Endothelial cell of umbilical vein (primary cell): Measurements from ENCODE around the gene NSMCE1. TPM values are rescaled to one million over a fixed set of nuclear protein-coding genes. Genes with fewer than 3 reads are reported as not detected.

Experiments
- BruUV-seq: library from RNA; stranded (reverse); fragments of 400-500 nt; replicated peaks from 2 replicates; lab custom pipeline; 2021; lab: Mats Ljungman, UMichigan
- CTCF ChIA-PET: fragments of 300-600, 350-600 bp; sonication (Branson Sonifier 250); formaldehyde crosslinking; loops from one replicate; lab custom pipeline; 2021; ENCODE audit warnings: antibody characterized with exemption, inconsistent platforms; lab: Charles Lee
- POLR2A ChIA-PET: fragments of 300-600, 350-600 bp; sonication (Branson Sonifier 250); formaldehyde crosslinking; loops from one replicate; lab custom pipeline; 2021; ENCODE audit warnings: antibody characterized with exemption, inconsistent platforms; lab: Charles Lee
- DNase-seq: peaks from one replicate; pipeline ENCODE4 v3.0.0-alpha.2; 2011; ENCODE audit warnings: low read depth, low spot score
- FAIRE-seq: peaks from 2 replicates; lab custom pipeline; 2011; peaks lifted over from hg19 to GRCh38; lab: Jason Lieb, UNC
- H2AFZ ChIP-seq: 2 replicates; pipeline ENCODE4 v1.6.0; 2012; ENCODE audit warnings: low read depth, low read length, control low read depth, inconsistent platforms
- H3K27ac ChIP-seq: 2 replicates; pipeline ENCODE4 v1.5.1; 2011; ENCODE audit warnings: low read depth, mild to moderate bottlenecking, control low read depth, low read length, moderate library complexity; ENCODE audit not compliant: insufficient read depth
- H3K27me3 ChIP-seq, 2 experiments: 2 replicates each; pipeline versions ENCODE4 v1.6.0 to v1.6.1; 2011; ENCODE audit warnings: low read length in 2 of 2, mixed read lengths in 1 of 2; ENCODE audit not compliant: control insufficient read depth in 2 of 2, insufficient read depth in 2 of 2
- H3K36me3 ChIP-seq, 2 experiments: 2 replicates in 1 of 2; 3 replicates in 1 of 2; pipeline ENCODE4 v1.5.1; 2011; ENCODE audit warnings: low read length in 2 of 2, mild to moderate bottlenecking in 1 of 2, moderate library complexity in 1 of 2; ENCODE audit not compliant: control insufficient read depth in 2 of 2, insufficient read depth in 2 of 2; ENCODE audit errors: extremely low read depth in 1 of 2
- H3K4me1 ChIP-seq: 3 replicates; pipeline ENCODE4 v1.5.1; 2011; ENCODE audit warnings: mild to moderate bottlenecking, low read length; ENCODE audit not compliant: control insufficient read depth, insufficient read depth; ENCODE audit errors: extremely low read depth
- H3K4me2 ChIP-seq: 2 replicates; pipeline ENCODE4 v1.6.1; 2011; ENCODE audit warnings: low read length, control low read depth, mixed read lengths; ENCODE audit not compliant: insufficient read depth
- H3K4me3 ChIP-seq, 3 experiments: fragments of 200-600 bp in 1 of 3; sonication (generic), shearing (Covaris generic) in 1 of 3; replicated peaks in 1 of 3; 2 replicates each; pipeline ENCODE4 v1.5.1; 2011 to 2016; ENCODE audit warnings: control low read depth in 3 of 3, low read length in 3 of 3, mild to moderate bottlenecking in 2 of 3, inconsistent platforms in 1 of 3, low read depth in 1 of 3, moderate library complexity in 1 of 3; ENCODE audit not compliant: insufficient read depth in 1 of 3
- H3K79me2 ChIP-seq: 2 replicates; pipeline ENCODE4 v1.6.0; 2012; ENCODE audit warnings: low read length, inconsistent platforms; ENCODE audit not compliant: control insufficient read depth, insufficient read depth
- H3K9ac ChIP-seq: replicated peaks from 2 replicates; pipeline ENCODE3; 2011; ENCODE audit warnings: low read length, control low read depth; ENCODE audit not compliant: insufficient read depth; ENCODE audit errors: extremely low read depth
- H3K9me1 ChIP-seq: replicated peaks from 3 replicates; pipeline ENCODE4 v1.6.0; 2011; ENCODE audit warnings: mild to moderate bottlenecking, low read length; ENCODE audit not compliant: control insufficient read depth, insufficient read depth; ENCODE audit errors: extremely low read depth
- H3K9me3 ChIP-seq: replicated peaks from 2 replicates; pipeline ENCODE4 v1.5.1; 2012; ENCODE audit warnings: low read length, inconsistent platforms; ENCODE audit not compliant: control insufficient read depth, insufficient read depth
- H4K20me1 ChIP-seq: replicated peaks from 2 replicates; pipeline ENCODE3; 2011; ENCODE audit warnings: mild to moderate bottlenecking, low read length; ENCODE audit not compliant: control insufficient read depth, insufficient read depth; ENCODE audit errors: extremely low read depth
- EZH2 ChIP-seq: IDR thresholded peaks from 2 replicates; pipeline ENCODE4 v1.6.1; 2012; ENCODE audit warnings: borderline replicate concordance, low read depth, mild to moderate bottlenecking, moderate library complexity, low read length, inconsistent platforms; ENCODE audit not compliant: severe bottlenecking
- FOS ChIP-seq: IDR thresholded peaks from 2 replicates; pipeline ENCODE4 v1.6.1; 2011; ENCODE audit warnings: mild to moderate bottlenecking, low read length, moderate library complexity, borderline replicate concordance; ENCODE audit not compliant: insufficient read depth
- GATA2 ChIP-seq: IDR thresholded peaks from 2 replicates; pipeline ENCODE4 v1.7.0; 2011; ENCODE audit warnings: low read depth, mild to moderate bottlenecking, moderate library complexity, mixed read lengths, low read length; ENCODE audit not compliant: insufficient read length, insufficient read depth
- JUN ChIP-seq: IDR thresholded peaks from 2 replicates; pipeline ENCODE4 v1.6.1; 2011; ENCODE audit warnings: borderline replicate concordance, low read depth; ENCODE audit not compliant: insufficient read length, insufficient read depth
- MAX ChIP-seq: IDR thresholded peaks from 2 replicates; pipeline ENCODE4 v1.6.1; 2011; ENCODE audit not compliant: insufficient read depth, insufficient read length
- MYC ChIP-seq: IDR thresholded peaks from one replicate; pipeline ENCODE4 v1.6.1; 2011; ENCODE audit warnings: mild to moderate bottlenecking, low read depth, low read length
- POLR2A ChIP-seq: IDR thresholded peaks from 2 replicates; pipeline ENCODE4 v1.6.1; 2012; ENCODE audit warnings: low read depth, mild to moderate bottlenecking, control low read depth, low read length
- POLR2AphosphoS5 ChIP-seq: IDR thresholded peaks from 2 replicates; pipeline ENCODE4 v1.6.1; 2012; ENCODE audit warnings: low read depth, mild to moderate bottlenecking, control low read depth, low read length, moderate library complexity; ENCODE audit not compliant: insufficient read depth
- dilution Hi-C: fragments of 300-500 bp; cut with MboI; formaldehyde crosslinking; loops from one replicate; pipeline ENCODE4 v1.15.0; 2019; ENCODE audit warnings: low sequenced_read_pairs; ENCODE audit not compliant: extremely low pct_ligation_motif_present
- intact Hi-C: fragments of 100-400 bp; cut with micrococcal nuclease; formaldehyde crosslinking; loops from one replicate; pipeline ENCODE4 v1.10.0; 2022
- polyA plus RNA-seq, 4 experiments: library from polyadenylated mRNA; depleted of rRNA in 3 of 4; stranded (reverse) in 3 of 4; unstranded in 1 of 4; fragments of >200 nt; gene quantifications; 2 replicates each; pipeline versions ENCODE4 v1.2.1 to v1.2.3, GENCODE V29; 2011 to 2012; ENCODE audit warnings: missing spikeins in 1 of 4
- total RNA-seq: library from RNA; stranded (reverse); gene quantifications from 2 replicates; pipeline ENCODE4 v1.2.3, GENCODE V29; 2021
- TF ChIP-seq, protein P1 (sequence below), 2 donors: IDR thresholded peaks; 1 replicate in 1 of 2; 2 replicates in 1 of 2; pipeline ENCODE4 v1.5.1; 2011; ENCODE audit warnings: low read length in 2 of 2, mild to moderate bottlenecking in 2 of 2, moderate library complexity in 2 of 2, control low read depth in 1 of 2, inconsistent platforms in 1 of 2, low read depth in 1 of 2; ENCODE audit not compliant: insufficient read depth in 1 of 2; ENCODE audit errors: extremely low read depth in 1 of 2

Gene NSMCE1
- total and polyA plus RNA-seq, 2 donors (not counting 3 experiments of a cell fraction or from before 2014, with no cell fraction given), result 23.8 to 42.0 TPM

DNA sequence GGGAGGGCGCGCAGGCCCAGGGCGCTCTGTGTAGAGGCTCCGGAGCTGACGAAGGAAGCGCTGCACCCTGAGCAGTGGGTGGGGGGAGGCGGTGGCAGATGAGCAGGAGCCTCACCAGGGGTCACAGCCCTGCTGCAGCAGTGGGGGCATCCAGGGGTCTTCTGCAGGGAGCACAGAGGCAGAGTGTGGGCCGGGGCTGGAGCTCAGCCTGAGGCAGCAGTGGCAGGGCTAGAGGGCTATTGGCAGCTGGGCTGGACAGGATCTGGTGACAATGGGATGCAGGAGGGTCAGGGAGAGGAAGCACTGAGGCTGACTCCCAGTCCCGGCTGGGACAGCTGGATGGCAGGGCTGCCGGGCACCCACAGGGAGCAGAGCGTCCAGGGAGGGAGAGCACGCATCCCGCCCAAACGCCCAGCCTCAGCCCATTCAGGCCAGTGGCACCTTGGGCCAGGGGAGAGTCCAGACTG, 44.3 kb downstream of the NSMCE1 start:
- Histone ChIP-seq H3K27me3 (no peaks in the 10 kb centered on the region), H4K20me1 (no peaks in the 10 kb centered on the region), H3K4me2 (no peak overlapping the region), H3K27ac (no peak overlapping the region), H2AFZ (no peak overlapping the region), H3K9me1 (no peaks in the 10 kb centered on the region), H3K36me3 (peaks cover 0 to 6% of the 10 kb centered on the region in 2 experiments), H3K9me3 (no peaks in the 10 kb centered on the region), H3K4me3 (no peak overlapping the region), H3K79me2 (no peaks in the 10 kb centered on the region), H3K9ac (no peak overlapping the region), H3K4me1 (no peaks in the 10 kb centered on the region)
- FAIRE-seq (no peak), DNase-seq (no peak)
- dilution Hi-C loops, result no loop called here
- CTCF ChIA-PET, result interaction anchor here (2.7 to 3.7 kb wide), 2 partner anchors 11 to 143 kb away, joined by 15 to 41 read pairs; no protein-coding TSS in a partner anchor
- POLR2A ChIA-PET, result no interaction called here
- BruUV-seq, result no TSS peak
- no peak for TF ChIP-seq POLR2A
- no peak for TF ChIP-seq JUN
- no peak for TF ChIP-seq GATA2
- TF ChIP-seq EZH2, result no peak
- no peak for TF ChIP-seq POLR2AphosphoS5
- no peak for TF ChIP-seq MAX
- TF ChIP-seq, protein P1, sequence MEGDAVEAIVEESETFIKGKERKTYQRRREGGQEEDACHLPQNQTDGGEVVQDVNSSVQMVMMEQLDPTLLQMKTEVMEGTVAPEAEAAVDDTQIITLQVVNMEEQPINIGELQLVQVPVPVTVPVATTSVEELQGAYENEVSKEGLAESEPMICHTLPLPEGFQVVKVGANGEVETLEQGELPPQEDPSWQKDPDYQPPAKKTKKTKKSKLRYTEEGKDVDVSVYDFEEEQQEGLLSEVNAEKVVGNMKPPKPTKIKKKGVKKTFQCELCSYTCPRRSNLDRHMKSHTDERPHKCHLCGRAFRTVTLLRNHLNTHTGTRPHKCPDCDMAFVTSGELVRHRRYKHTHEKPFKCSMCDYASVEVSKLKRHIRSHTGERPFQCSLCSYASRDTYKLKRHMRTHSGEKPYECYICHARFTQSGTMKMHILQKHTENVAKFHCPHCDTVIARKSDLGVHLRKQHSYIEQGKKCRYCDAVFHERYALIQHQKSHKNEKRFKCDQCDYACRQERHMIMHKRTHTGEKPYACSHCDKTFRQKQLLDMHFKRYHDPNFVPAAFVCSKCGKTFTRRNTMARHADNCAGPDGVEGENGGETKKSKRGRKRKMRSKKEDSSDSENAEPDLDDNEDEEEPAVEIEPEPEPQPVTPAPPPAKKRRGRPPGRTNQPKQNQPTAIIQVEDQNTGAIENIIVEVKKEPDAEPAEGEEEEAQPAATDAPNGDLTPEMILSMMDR (IDR thresholded peaks at IDR 0.05; ENCODE audit: extremely low read depth in 1 of 2, insufficient read depth in 1 of 2, low read depth in 1 of 2, low read length in 2 of 2), result no peak
- no peak for TF ChIP-seq MYC
- TF ChIP-seq FOS, result no peak
- intact Hi-C loops, result no loop called here
